Activated T-helper 1 cell treated with anti-CD3 and anti-CD28 coated beads, Interleukin-12 subunit alpha, Interleukin-12 subunit beta, Interleukin-2, Interleukin-4 antibody, amounts not matched to agents 30 ng/mL and 10 ng/mL and 1 ng/mL, durations not matched to agents 14 hours and 24 hours and 36 hours (primary cell): Measurements from ENCODE around the gene FCN2. TPM values are rescaled to one million over a fixed set of nuclear protein-coding genes. Genes with fewer than 3 reads are reported as not detected.

Experiments
- DNase-seq: peaks from one replicate; pipeline ENCODE4 v3.0.0; 2021; ENCODE audit warnings: low spot score
- H3K27ac Mint-ChIP-seq: one replicate; pipeline ENCODE4 v1.8.0; 2021; ENCODE audit warnings: mild to moderate bottlenecking, mixed read lengths
- H3K27me3 Mint-ChIP-seq: one replicate; pipeline ENCODE4 v1.8.0; 2022; ENCODE audit warnings: mild to moderate bottlenecking, moderate library complexity, mixed read lengths; ENCODE audit not compliant: insufficient read depth
- H3K36me3 Mint-ChIP-seq: one replicate; pipeline ENCODE4 v1.8.0; 2021; ENCODE audit warnings: low read depth, mixed read lengths
- H3K4me1 Mint-ChIP-seq: one replicate; pipeline ENCODE4 v1.8.0; 2021; ENCODE audit warnings: low read depth, mixed read lengths
- H3K4me3 Mint-ChIP-seq: one replicate; pipeline ENCODE4 v1.8.0; 2021; ENCODE audit warnings: mild to moderate bottlenecking, moderate library complexity, mixed read lengths
- H3K9me3 Mint-ChIP-seq: one replicate; pipeline ENCODE4 v1.8.0; 2021; ENCODE audit warnings: mixed read lengths
- intact Hi-C: fragments of 100-400 bp; cut with micrococcal nuclease; formaldehyde crosslinking; loops from one replicate; pipeline ENCODE4 v1.15.1; 2024
- total RNA-seq: library from RNA; stranded (reverse); gene quantifications from 2 replicates; pipeline ENCODE4 v1.2.3, GENCODE V29; 2022

The FCN2 gene
- total RNA-seq, 1 donor from 2014 or later = not detected

DNA sequence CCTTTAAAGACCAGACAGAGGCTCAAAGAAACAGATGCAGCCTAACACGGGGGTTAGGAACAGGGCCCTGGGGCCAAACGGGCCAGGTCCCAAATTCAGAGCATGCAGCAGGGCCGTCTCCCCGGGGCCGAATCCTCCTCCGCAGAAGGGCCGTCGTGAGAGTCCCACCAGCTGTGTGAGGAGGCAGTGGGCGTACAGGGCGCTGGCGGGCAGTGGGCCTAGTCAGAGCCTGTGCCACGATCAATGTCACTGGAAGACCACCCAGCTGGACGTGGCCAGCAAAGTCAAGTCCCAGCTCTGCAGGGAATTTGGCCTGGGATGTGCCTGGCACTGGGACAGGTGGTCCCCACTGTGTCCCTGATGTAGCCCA lies 15.8 kb upstream of the FCN2 start:
- Mint-ChIP-seq H3K27me3 (no peaks in the 10 kb centered on the region), H3K27ac (no peak overlapping the region), H3K36me3 (no peaks in the 10 kb centered on the region), H3K4me1 (no peaks in the 10 kb centered on the region), H3K4me3 (no peak overlapping the region), H3K9me3 (no peaks in the 10 kb centered on the region)
- intact Hi-C loops = no loop called here
- no peak for DNase-seq

DNA sequence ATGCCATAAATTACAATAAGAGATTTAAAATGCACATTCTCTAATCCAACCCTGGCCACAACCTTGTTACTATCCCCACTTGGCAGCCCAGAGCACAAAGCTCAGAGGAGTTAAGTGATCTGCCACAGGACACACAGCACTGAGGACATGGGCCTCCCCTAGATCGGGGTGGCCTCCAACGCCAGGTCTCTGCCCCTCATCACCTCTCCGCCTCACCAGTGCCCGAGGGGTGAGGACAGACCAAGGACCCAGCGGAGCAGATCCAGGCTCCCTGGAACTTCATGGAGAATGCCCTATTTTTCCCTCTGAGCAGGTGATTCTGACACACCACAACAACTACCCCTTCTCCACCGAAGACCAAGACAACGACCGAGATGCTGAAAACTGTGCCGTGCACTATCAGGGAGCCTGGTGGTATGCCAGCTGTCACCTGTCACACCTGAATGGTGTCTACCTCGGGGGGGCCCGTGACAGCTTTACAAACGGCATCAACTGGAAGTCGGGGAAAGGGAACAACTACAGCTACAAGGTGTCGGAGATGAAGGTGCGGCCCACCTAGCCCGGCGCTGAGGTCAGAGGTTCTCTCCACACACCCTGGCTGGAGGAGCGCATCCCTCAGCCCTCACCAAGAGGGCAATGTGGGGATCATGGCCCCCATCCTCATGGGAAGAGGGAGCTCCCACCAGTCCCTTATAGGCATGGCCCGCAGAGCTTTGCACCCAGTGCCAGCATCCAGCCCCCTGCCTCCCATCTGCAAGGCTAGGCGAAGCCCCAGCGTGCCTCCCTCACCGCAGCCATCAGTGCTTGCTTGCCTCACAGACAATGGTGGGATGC lies 12.5 kb upstream of the FCN2 start:
- H3K27me3 Mint-ChIP-seq = peaks cover 1% of the 10 kb centered on the region
- H3K27ac Mint-ChIP-seq = no peak overlapping the region
- no peak overlapping the region for H3K4me3 Mint-ChIP-seq
- intact Hi-C loops = no loop called here
- H3K36me3 Mint-ChIP-seq = no peaks in the 10 kb centered on the region
- H3K9me3 Mint-ChIP-seq = no peaks in the 10 kb centered on the region
- DNase-seq = no peak
- H3K4me1 Mint-ChIP-seq = no peaks in the 10 kb centered on the region

- H3K27ac Mint-ChIP-seq = no peak overlapping the region
- intact Hi-C loops = no loop called here
- H3K36me3 Mint-ChIP-seq = no peaks in the 10 kb centered on the region
- peaks cover 1% of the 10 kb centered on the region for H3K27me3 Mint-ChIP-seq
- no peaks in the 10 kb centered on the region for H3K4me1 Mint-ChIP-seq
- DNase-seq = no peak
- H3K4me3 Mint-ChIP-seq = no peak overlapping the region
- H3K9me3 Mint-ChIP-seq = no peaks in the 10 kb centered on the region
Measured at GRCh38 chr9:134868751-134869553, 11.7 kb upstream of the FCN2 start.

DNA sequence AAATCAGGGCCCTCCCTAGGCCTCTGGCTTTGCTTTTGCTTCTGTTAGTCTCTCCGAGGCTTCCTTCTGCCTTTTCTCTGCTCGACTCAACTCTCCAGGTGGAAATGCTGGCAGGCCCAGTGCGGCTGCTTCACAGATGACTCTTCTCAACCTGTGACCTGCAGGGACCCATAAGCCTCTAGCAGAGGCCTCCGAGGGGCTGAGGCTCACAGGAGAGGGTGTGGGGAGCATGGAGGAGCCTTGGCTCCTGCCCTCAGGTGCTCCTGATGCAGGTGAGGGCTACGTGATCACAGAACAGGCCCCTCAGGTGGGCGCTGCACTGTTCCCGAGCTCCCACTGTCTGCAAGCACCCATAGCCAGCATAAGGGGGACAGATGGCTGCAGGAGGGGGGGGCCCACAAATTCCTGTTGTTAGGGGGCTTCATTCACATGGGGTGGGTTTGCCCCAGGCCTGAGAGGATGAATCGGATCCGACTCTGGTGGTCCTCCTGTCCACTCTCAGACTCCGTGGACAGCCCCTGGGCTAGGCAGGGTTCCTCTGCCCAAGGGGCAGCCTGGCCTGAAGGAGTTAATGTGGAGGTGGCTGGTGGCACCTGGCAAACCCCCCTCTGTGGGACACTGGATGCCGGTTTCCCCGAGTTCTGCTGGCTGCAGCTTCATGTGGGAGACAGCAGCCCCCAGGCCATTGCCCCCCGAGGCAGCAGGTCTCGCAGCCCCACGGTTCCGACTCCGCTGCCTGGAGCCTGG lies 10.9 kb upstream of the FCN2 start:
- no peaks in the 10 kb centered on the region for H3K4me1 Mint-ChIP-seq

DNA sequence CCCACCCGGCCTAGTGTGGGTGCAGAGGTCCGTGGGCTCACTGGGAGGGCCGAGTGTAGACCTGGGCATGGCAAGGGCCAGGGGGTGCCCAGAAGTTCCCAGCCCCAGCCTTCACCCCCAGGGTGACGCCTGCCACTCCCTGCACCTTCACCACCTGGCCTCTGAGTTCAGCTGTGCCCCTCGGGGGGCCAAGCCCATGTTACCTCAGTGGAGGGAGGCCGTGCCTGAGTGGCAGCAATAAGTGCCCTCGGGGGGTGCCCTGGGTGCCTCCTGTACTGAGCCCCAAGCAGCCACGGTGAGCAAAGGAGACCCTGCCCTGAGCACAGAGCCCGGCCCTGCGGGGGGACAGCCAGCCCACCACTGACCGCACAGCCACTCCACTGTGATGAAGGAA lies 10.3 kb upstream of the FCN2 start:
- H3K4me3 Mint-ChIP-seq = no peak overlapping the region
- no peak overlapping the region for H3K27ac Mint-ChIP-seq
- DNase-seq = no peak
- H3K27me3 Mint-ChIP-seq = peaks cover 1% of the 10 kb centered on the region
- H3K9me3 Mint-ChIP-seq = no peaks in the 10 kb centered on the region
- H3K36me3 Mint-ChIP-seq = no peaks in the 10 kb centered on the region
- intact Hi-C loops = no loop called here
- no peaks in the 10 kb centered on the region for H3K4me1 Mint-ChIP-seq

More for the DNA sequence above, 10.9 kb upstream of the FCN2 start:
- Mint-ChIP-seq H3K4me3 (no peak overlapping the region), H3K9me3 (no peaks in the 10 kb centered on the region), H3K27ac (no peak overlapping the region), H3K36me3 (no peaks in the 10 kb centered on the region), H3K27me3 (peaks cover 1% of the 10 kb centered on the region)
- intact Hi-C loops = no loop called here
- no peak for DNase-seq

GRCh38 chr9:134870746-134871662 lies 9.6 kb upstream of the FCN2 start:
- no peaks in the 10 kb centered on the region for H3K36me3 Mint-ChIP-seq
- H3K4me3 Mint-ChIP-seq = no peak overlapping the region
- no peak overlapping the region for H3K27ac Mint-ChIP-seq
- DNase-seq = no peak
- H3K27me3 Mint-ChIP-seq = peaks cover 1% of the 10 kb centered on the region
- H3K4me1 Mint-ChIP-seq = no peaks in the 10 kb centered on the region
- intact Hi-C loops = no loop called here
- H3K9me3 Mint-ChIP-seq = no peaks in the 10 kb centered on the region

GRCh38 chr9:134871697-134872340 lies 8.8 kb upstream of the FCN2 start:
- DNase-seq = no peak
- Mint-ChIP-seq H3K36me3 (no peaks in the 10 kb centered on the region), H3K27me3 (peaks cover 2% of the 10 kb centered on the region), H3K9me3 (no peaks in the 10 kb centered on the region), H3K4me3 (no peak overlapping the region), H3K27ac (no peak overlapping the region), H3K4me1 (no peaks in the 10 kb centered on the region)
- intact Hi-C loops = no loop called here

- Mint-ChIP-seq H3K36me3 (no peaks in the 10 kb centered on the region), H3K27me3 (peaks cover 4% of the 10 kb centered on the region), H3K4me1 (no peaks in the 10 kb centered on the region), H3K4me3 (no peak overlapping the region), H3K27ac (no peak overlapping the region), H3K9me3 (no peaks in the 10 kb centered on the region)
- DNase-seq = no peak
- intact Hi-C loops = no loop called here
Measured at GRCh38 chr9:134872482-134873231, 8.0 kb upstream of the FCN2 start.

GRCh38 chr9:134875371-134875770 lies 5.2 kb upstream of the FCN2 start:
- peaks cover 4% of the 10 kb centered on the region for H3K27me3 Mint-ChIP-seq
- no peak overlapping the region for H3K4me3 Mint-ChIP-seq
- H3K9me3 Mint-ChIP-seq = no peaks in the 10 kb centered on the region
- intact Hi-C loops = no loop called here
- H3K36me3 Mint-ChIP-seq = no peaks in the 10 kb centered on the region
- no peak overlapping the region for H3K27ac Mint-ChIP-seq
- H3K4me1 Mint-ChIP-seq = no peaks in the 10 kb centered on the region
- no peak for DNase-seq

DNA sequence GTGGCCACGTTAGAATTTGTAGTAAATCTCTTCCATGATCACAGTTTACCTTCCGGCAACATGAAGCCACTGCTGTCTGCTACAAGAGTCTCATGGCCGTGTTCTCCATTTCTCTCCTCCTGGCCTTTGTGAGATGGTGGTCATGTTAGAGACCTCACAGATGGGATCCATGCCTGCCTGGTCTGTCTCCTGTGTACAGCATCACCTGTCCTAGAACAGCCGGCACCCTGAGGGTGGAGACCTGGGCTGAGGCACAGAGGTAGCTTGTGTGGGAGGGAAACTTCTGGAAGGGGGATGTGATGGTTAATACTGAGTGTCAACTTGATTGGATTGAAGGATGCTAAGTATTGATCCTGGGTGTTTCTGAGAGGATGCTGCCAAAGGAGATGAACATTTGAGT lies 3.1 kb upstream of the FCN2 start:
- no peak for DNase-seq
- H3K4me1 Mint-ChIP-seq = no peaks in the 10 kb centered on the region
- H3K27me3 Mint-ChIP-seq = peaks cover 2% of the 10 kb centered on the region
- no peak overlapping the region for H3K4me3 Mint-ChIP-seq
- intact Hi-C loops = no loop called here
- no peak overlapping the region for H3K27ac Mint-ChIP-seq
- no peaks in the 10 kb centered on the region for H3K9me3 Mint-ChIP-seq
- no peaks in the 10 kb centered on the region for H3K36me3 Mint-ChIP-seq

- H3K4me1 Mint-ChIP-seq = no peaks in the 10 kb centered on the region
- no peaks in the 10 kb centered on the region for H3K9me3 Mint-ChIP-seq
- no peaks in the 10 kb centered on the region for H3K36me3 Mint-ChIP-seq
- no peak overlapping the region for H3K27ac Mint-ChIP-seq
- intact Hi-C loops = no loop called here
- peaks cover 2% of the 10 kb centered on the region for H3K27me3 Mint-ChIP-seq
- H3K4me3 Mint-ChIP-seq = no peak overlapping the region
- DNase-seq = no peak
Measured at GRCh38 chr9:134879664-134880483, 736 bp upstream of the FCN2 start.
